ENCODE measurements around the gene AGPAT4. TPM values are rescaled to one million over a fixed set of nuclear protein-coding genes. Genes with fewer than 3 reads are reported as not detected.

Gene AGPAT4
- total RNA-seq, result 14.9 and 17.4 TPM in 2 replicates

GRCh38 chr6:161273752-161274487, at the start of gene AGPAT4:
TSS of gene AGPAT4 (minus strand) at chr6:161274061. CDS start at chr6:161232213, 41,848 bp downstream.

